Lung microvascular endothelial cell (primary cell): ENCODE measurements around the gene ERC2. TPM values are rescaled to one million over a fixed set of nuclear protein-coding genes. Genes with fewer than 3 reads are reported as not detected.

Source experiments
- DNase-seq, 2 donors: peaks; one replicate each; pipeline versions ENCODE4 v3.0.0 to v3.0.0-alpha.2; 2010; ENCODE audit warnings: low read depth in 2 of 2
- total RNA-seq: library from RNA; depleted of rRNA; stranded (reverse); fragments of >200 nt; gene quantifications from 2 replicates; pipeline ENCODE4 v1.2.1, GENCODE V29; 2014

Gene ERC2
- total RNA-seq, 1 donor from 2014 or later = 2.2 TPM

GRCh38 chr3:55719006-55719405 lies 749.3 kb downstream of the ERC2 start:
- DNase-seq = no peak

DNA sequence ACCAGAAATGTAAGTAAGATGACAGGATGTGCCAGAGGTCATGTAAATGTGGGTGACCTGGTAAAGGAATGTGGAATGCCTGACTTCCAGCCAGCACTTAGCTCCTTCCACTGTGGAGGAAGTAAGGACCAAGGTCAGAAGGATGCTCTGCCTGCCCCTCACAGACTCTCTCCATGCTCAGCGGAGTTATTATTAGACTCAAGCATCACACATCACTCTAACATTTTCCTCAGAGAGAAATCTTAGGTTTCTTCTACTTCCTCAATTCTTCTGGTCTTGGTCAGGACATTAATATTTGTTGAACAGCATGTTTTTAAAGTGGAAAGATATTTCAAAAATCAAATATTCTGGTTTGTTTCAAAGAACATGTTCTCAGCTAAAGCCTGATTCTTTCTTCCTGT lies 749.7 kb downstream of the ERC2 start:
- no peak for DNase-seq

DNA sequence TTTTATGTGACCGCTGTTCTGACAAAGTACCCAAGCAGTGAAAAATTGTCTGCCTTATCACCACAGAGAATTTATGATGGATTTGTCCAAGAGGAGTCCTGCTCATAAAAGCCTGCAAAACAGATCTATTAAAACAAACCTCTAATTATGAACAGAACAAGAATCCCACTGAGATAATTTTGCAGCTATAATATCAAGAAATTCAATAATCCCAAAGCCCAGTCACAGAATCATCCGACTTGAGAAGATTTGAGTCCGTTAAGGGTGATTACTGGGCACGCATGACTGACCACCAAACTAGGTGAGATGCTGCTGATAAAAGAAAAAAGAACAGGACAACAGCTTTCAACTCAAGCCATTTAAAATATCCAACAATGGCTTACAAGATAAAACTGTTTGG lies 750.2 kb downstream of the ERC2 start:
- DNase-seq = no peak

DNA sequence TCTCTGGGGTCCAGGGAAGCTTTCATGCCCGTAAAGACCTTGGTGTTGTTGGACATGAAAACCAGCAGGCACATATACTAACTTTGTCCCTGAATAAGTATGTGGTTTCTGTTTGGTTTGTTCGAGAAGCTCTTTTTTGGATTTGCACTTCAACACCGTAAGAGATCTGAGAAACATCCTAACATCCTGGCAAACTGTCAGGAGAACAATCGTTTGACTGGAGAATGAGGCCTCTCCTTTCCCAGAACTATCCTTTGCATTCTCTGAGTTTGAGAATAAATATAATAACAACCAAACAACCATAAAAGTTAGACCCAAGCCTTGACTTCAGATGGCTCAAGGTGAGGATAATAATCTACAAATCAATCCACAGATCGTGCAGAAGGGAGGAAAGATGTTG lies 750.8 kb downstream of the ERC2 start:
- no peak for DNase-seq

DNA sequence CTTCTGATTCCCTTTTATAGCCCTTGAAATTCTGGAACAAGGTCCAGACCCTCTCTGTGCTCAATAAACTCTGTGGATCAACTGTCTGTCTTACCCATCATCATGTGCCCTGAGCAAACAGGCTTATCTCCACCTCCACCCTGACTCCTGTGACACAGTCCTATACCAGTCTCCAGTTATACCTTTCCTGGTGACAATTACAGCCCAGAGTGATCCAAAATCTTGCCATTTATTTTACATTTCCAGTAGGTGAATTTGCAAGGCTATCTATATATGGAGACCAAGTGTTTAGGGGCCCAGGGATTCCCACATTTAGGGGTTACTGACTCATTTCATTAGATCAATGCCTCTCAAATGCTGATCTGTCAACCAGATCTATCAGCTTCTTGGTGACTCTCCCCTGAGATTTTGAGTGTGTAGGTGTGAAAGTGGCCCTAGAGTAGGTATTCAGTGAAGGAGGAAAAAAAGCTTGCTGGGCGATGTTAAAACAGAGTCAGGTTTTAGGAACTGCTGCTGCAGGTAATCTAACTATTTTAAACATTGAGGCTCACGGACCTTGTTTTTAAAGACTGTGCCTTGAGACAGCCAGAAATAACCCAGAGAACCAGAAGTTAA lies 751.5 kb downstream of the ERC2 start:
- DNase-seq = no peak

DNA sequence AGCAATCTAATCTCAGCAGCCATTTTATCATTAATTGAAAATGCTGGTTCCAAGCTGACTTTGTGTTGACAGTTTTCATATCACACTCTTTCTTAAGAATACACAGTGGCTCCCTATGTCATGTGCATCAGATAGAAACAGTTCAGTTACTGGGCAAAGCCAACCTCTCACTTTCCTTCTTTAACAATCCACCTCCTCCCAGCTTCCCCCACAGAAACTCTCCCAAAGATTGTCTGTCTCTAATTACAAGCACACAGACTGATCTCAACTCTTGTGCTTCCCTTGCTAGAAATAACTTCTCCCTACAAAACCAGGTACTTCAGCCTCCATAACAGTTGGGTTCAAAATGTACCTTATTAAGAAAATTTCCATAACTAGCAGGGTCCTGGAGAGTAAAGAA lies 752.2 kb downstream of the ERC2 start:
- DNase-seq = no peak

- DNase-seq = no peak
These were observed 754.2 kb downstream of the ERC2 start for GRCh38 chr3:55714057-55714456.

GRCh38 chr3:55711646-55712045 lies 756.6 kb downstream of the ERC2 start:
- no peak for DNase-seq

DNA sequence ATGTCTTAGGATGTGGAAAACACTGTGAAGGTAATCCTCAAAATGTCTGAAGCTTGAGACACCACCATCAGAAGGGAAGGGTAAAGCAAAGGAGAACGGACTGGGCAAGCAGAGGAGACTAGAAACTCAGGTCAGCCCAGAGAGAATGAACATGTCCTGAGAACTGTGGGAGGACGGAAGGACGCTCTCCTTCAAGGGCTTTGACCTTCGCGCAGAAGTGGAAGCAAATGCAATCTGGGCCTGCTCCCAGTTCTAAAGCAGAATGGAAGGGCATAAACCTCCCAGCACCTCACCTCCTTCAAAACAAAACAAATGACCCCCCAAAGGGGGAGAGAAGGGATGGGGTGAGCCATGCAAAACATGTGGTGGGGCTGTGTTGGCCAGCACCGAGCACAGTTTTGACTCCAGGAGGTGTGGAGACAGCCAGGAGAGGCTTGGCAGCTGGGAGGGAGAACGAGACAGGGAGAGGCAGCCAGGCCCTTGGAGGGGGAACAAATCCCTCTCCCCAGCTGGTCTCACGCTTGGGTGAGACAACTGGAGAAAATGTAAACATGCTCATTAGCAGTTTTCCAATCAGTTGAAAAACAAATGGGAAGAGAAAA lies 758.8 kb downstream of the ERC2 start:
- no peak for DNase-seq

DNA sequence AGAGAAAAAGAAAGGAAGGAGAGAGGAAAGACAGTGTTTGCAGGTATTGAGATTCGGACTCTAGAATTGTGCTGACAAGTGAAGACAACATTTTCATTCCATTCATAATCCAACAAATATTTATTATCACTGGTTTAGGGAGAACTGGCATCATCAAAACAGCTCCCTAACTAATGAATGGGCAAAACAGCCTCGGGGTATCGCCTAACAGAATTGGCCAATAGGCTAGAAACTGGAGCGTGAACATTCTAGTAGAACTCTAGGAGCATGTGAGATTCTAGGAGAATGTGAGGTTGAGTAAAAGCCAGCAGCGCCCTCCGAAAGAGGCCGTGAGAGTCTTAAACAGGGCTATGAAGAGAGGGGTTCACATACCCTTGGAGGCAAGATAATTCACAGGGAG lies 759.3 kb downstream of the ERC2 start:
- no peak for DNase-seq

GRCh38 chr3:55708242-55708641 lies 760.0 kb downstream of the ERC2 start:
- no peak for DNase-seq

GRCh38 chr3:55704521-55704920 lies 763.7 kb downstream of the ERC2 start:
- DNase-seq = no peak

- DNase-seq = no peak
These were observed 765.4 kb downstream of the ERC2 start for GRCh38 chr3:55702822-55703221.

DNA sequence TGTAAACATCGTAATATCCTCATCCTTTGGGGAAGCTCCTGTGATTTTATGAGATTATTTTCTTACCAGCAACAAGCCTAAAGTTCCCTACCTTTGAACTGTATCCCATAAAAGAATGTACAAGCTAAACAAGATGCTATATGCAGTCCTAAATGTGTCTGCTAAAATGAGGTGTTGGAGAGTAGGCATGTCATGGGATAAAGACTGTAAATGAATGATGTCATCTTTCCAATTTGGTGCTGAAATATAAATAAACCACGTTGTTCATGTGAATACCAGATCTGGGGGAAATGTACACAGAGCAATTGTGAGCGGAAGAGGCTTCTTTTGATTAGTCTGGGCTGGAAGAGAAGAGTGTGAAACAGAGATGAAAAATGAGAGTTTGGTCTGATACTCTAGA lies 766.3 kb downstream of the ERC2 start:
- DNase-seq = no peak

- DNase-seq = no peak
These were observed 769.4 kb downstream of the ERC2 start for GRCh38 chr3:55698831-55699230.

- DNase-seq = no peak
These were observed 770.9 kb downstream of the ERC2 start for GRCh38 chr3:55697177-55697865.

DNA sequence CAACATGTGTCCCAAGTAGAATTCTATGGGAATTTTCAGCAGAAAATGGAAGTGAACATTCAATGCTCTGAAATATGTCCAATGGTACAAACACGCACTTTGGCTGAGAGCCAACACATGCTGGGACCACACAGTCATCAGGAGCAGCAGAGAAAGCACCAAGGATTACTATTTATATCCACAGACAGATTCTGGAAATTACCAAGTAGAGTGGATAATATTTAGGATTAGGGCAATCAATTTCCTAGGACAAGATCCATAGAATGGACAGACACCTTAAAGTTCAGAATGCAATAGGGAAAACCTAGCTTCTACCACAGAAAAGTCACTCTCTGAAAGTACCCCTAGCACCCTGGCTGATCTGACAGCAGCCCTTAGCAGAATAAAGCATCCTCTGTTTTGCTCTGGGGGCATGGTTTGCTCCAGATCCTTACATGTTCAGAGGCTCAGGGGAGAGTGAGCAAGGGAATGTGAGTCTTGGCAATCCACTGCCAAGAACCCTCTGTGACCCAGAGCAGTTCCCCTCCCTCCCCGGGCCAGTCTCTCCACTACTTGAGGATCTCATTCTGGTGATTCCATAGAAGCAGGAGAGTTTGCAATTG lies 775.2 kb downstream of the ERC2 start:
- no peak for DNase-seq

DNA sequence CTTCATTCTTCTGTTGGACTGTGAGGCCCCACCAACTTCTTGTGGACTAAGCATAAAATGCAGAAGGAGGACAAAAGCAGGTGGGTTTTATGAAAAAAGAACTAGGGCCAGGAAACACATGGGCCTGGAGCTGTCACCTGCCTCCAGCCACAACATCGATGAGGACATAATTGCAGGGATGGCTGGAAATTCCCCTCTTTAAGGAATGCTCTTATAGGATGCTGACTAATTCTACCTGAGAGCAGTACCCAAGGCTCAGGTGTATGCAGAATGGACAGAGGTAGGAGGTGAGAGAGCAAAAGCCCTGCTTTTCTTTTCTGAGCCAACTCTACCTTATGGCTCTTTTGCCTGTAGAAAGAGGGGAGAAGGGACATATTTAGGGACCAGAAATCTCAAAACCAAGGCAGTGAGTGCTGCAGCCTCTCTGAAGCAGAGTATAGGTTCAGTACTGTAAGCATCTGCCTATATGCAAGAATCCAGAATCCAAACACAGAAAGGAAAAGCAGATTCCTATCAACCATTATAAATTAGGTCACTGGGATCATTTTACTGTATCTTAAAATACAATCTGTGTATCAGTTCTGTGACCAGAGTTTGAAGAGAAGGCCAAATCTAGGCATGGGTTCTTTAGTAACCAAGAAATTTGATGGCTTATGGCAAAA lies 775.8 kb downstream of the ERC2 start:
- no peak for DNase-seq

- DNase-seq = no peak
These were observed 777.1 kb downstream of the ERC2 start for GRCh38 chr3:55691141-55691540.

DNA sequence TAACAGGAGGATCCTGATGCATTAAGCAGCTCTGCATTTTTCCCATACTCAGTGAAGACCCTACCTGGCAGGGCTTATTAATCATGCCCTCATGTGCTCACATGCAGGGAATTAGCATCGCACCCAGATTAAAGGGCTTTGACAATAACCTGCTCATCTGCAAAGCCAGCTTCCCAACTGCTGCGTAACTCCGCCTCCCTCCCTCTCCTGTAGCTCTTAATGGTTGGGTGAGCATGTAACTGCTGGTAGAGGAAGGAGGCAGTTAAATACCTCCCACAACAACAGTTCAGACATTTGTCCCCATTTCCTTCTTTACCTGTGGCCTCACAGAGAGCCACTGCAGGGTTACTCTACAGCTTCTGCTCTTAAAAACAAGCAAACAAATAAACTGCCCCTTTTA lies 777.5 kb downstream of the ERC2 start:
- no peak for DNase-seq

- no peak for DNase-seq
These were observed 778.1 kb downstream of the ERC2 start for GRCh38 chr3:55690177-55690576.

DNA sequence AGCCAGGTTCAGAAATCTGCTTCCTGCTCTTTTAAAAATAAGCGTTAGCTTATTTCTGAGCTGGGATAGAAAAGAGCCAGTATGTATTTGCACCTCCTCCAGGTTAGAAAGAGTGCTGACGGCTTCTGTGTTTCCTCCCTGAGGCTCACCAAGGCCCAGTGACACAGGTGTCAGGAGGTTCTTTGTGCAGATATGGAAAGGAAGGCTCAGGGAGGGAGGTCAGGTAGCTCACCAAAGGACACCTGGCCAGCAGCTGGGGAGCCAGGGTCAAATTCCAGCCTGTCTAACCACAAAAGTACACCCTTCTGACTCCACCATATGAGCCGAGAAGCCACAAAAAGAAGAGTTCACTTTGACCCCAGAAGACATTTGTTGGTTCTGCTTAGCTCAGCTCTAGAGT lies 780.1 kb downstream of the ERC2 start:
- no peak for DNase-seq
